CD4-positive, alpha-beta memory T cell (primary cell): ENCODE results near the gene TMPRSS4. TPM values are rescaled to one million over a fixed set of nuclear protein-coding genes. Genes with fewer than 3 reads are reported as not detected.

Source experiments
- CTCF ChIA-PET: fragments of 350-600 bp; sonication (Branson Sonifier 250); formaldehyde crosslinking; loops from one replicate; lab custom pipeline; 2021; ENCODE audit warnings: inconsistent platforms; ENCODE audit not compliant: partially characterized antibody; lab: Charles Lee
- POLR2A ChIA-PET: fragments of 350-600 bp; sonication (Branson Sonifier 250); formaldehyde crosslinking; loops from one replicate; lab custom pipeline; 2021; ENCODE audit not compliant: partially characterized antibody; lab: Charles Lee
- DNase-seq, 5 donors: peaks; one replicate each; pipeline versions ENCODE4 v3.0.0 to v3.0.0-alpha.2; 2020 to 2022; ENCODE audit warnings: mixed read lengths in 1 of 5
- H3K27ac ChIP-seq: one replicate; pipeline ENCODE4 v1.7.0; 2013; ENCODE audit warnings: low read depth, low read length
- H3K27me3 ChIP-seq: 2 replicates; pipeline ENCODE4 v1.7.0; 2013; ENCODE audit warnings: mild to moderate bottlenecking, low read length, moderate library complexity; ENCODE audit not compliant: insufficient read depth
- H3K36me3 ChIP-seq: 2 replicates; pipeline ENCODE4 v1.7.0; 2013; ENCODE audit warnings: mild to moderate bottlenecking, low read length, moderate library complexity; ENCODE audit not compliant: insufficient read depth
- H3K4me1 ChIP-seq: 2 replicates; pipeline ENCODE4 v1.7.0; 2013; ENCODE audit warnings: mild to moderate bottlenecking, low read length, moderate library complexity; ENCODE audit not compliant: insufficient read depth
- H3K4me3 ChIP-seq, 2 donors: one replicate each; pipeline ENCODE4 v1.7.0; 2013; ENCODE audit warnings: low read length in 2 of 2, mild to moderate bottlenecking in 1 of 2
- H3K9me3 ChIP-seq, 2 donors: one replicate each; pipeline ENCODE4 v1.7.0; 2013; ENCODE audit warnings: low read length in 2 of 2, control low read depth in 1 of 2; ENCODE audit not compliant: control insufficient read depth in 1 of 2
- H3K27ac Mint-ChIP-seq, 7 donors: one replicate each; pipeline ENCODE4 v1.8.0; 2020 to 2021; ENCODE audit warnings: mixed read lengths in 7 of 7, mild to moderate bottlenecking in 6 of 7, inconsistent platforms in 3 of 7, moderate library complexity in 3 of 7
- H3K27me3 Mint-ChIP-seq, 2 donors: one replicate each; pipeline ENCODE4 v1.8.0; 2020 to 2021; ENCODE audit warnings: mixed read lengths in 2 of 2
- H3K36me3 Mint-ChIP-seq, 2 donors: one replicate each; pipeline ENCODE4 v1.8.0; 2020 to 2021; ENCODE audit warnings: mixed read lengths in 2 of 2, inconsistent platforms in 1 of 2, mild to moderate bottlenecking in 1 of 2
- H3K4me1 Mint-ChIP-seq, 4 donors: one replicate each; pipeline ENCODE4 v1.8.0; 2020 to 2021; ENCODE audit warnings: mixed read lengths in 4 of 4, mild to moderate bottlenecking in 1 of 4
- H3K4me3 Mint-ChIP-seq, 8 donors: one replicate each; pipeline ENCODE4 v1.8.0; 2020 to 2021; ENCODE audit warnings: mixed read lengths in 8 of 8, mild to moderate bottlenecking in 7 of 8, moderate library complexity in 6 of 8, inconsistent platforms in 3 of 8
- H3K9me3 Mint-ChIP-seq, 8 donors: one replicate each; pipeline ENCODE4 v1.8.0; 2020 to 2021; ENCODE audit warnings: mixed read lengths in 8 of 8, mild to moderate bottlenecking in 5 of 8, inconsistent platforms in 3 of 8, moderate library complexity in 1 of 8
- intact Hi-C: fragments of 100-400 bp; cut with micrococcal nuclease; formaldehyde crosslinking; loops from one replicate; pipeline ENCODE4 v1.15.1; 2023
- polyA plus RNA-seq, 2 donors: library from polyadenylated mRNA; unstranded; fragments of 300-500 nt; fragmentation: Illumina TruSeq; gene quantifications; one replicate each; pipeline ENCODE4 v1.2.3, GENCODE V29; 2021
- total RNA-seq, 2 experiments: library from RNA; stranded (reverse); gene quantifications; one replicate each; pipeline ENCODE4 v1.2.3, GENCODE V29; 2021

TMPRSS4 gene
- total and polyA plus RNA-seq, 4 experiments from 2014 or later = 0.33 TPM; not detected in 3

GRCh38 chr11:118111744-118112035 is 34.8 kb downstream of the TMPRSS4 start:
- ChIA-PET CTCF (interaction anchor here (0.8 kb wide), 1 partner anchor 226 kb away, joined by 3 read pairs; no protein-coding TSS in a partner anchor), POLR2A (no interaction called here)
- Mint-ChIP-seq H3K4me1 (peaks cover 4 to 12% (median 8%) of the 10 kb centered on the region in 4 donors), H3K4me3 (no peak overlapping the region), H3K9me3 (no peaks in the 10 kb centered on the region), H3K27me3 (peaks cover 8 to 9% of the 10 kb centered on the region in 2 donors), H3K36me3 (no peaks in the 10 kb centered on the region), H3K27ac (no peak overlapping the region)
- Histone ChIP-seq H3K4me1 (no peaks in the 10 kb centered on the region), H3K36me3 (no peaks in the 10 kb centered on the region), H3K4me3 (no peak overlapping the region), H3K9me3 (no peaks in the 10 kb centered on the region), H3K27me3 (peaks cover 5% of the 10 kb centered on the region), H3K27ac (no peak overlapping the region)
- DNase-seq = no peak
- intact Hi-C loops = no loop called here

- DNase-seq = no peak
- H3K4me3 Mint-ChIP-seq = no peak overlapping the region
- H3K27ac ChIP-seq = no peak overlapping the region
- H3K27me3 ChIP-seq = peaks cover 5% of the 10 kb centered on the region
- peaks cover 4% of the 10 kb centered on the region for H3K4me1 ChIP-seq
- H3K9me3 Mint-ChIP-seq = no peaks in the 10 kb centered on the region
- H3K27me3 Mint-ChIP-seq = peaks cover 9 to 10% of the 10 kb centered on the region in 2 donors
- no peaks in the 10 kb centered on the region for H3K36me3 Mint-ChIP-seq
- no peaks in the 10 kb centered on the region for H3K36me3 ChIP-seq
- POLR2A ChIA-PET = no interaction called here
- no peak overlapping the region for H3K4me3 ChIP-seq
- H3K4me1 Mint-ChIP-seq = peaks cover 4 to 17% (median 10%) of the 10 kb centered on the region in 4 donors
- no peaks in the 10 kb centered on the region for H3K9me3 ChIP-seq
- intact Hi-C loops = no loop called here
- H3K27ac Mint-ChIP-seq = peak overlapping the region in 1 of 7 donors; percentile 16
- CTCF ChIA-PET = interaction anchor here (0.7 to 1.0 kb wide), 2 partner anchors 59 to 254 kb away, joined by 3 to 5 read pairs; no protein-coding TSS in a partner anchor
Measured at GRCh38 chr11:118112711-118113430, 36.0 kb downstream of the TMPRSS4 start.

- H3K4me3 Mint-ChIP-seq = no peak overlapping the region
- no peak for DNase-seq
- ChIA-PET POLR2A (no interaction called here), CTCF (interaction anchor here (1.0 kb wide), 1 partner anchor 17 kb away, joined by 3 read pairs; no protein-coding TSS in a partner anchor)
- Histone ChIP-seq H3K9me3 (no peaks in the 10 kb centered on the region), H3K36me3 (no peaks in the 10 kb centered on the region), H3K4me3 (no peak overlapping the region), H3K27me3 (peaks cover 5% of the 10 kb centered on the region), H3K4me1 (peaks cover 4% of the 10 kb centered on the region), H3K27ac (no peak overlapping the region)
- peak overlapping the region in 1 of 7 donors; percentile 13 for H3K27ac Mint-ChIP-seq
- H3K36me3 Mint-ChIP-seq = no peaks in the 10 kb centered on the region
- H3K27me3 Mint-ChIP-seq = peaks cover 12 to 16% of the 10 kb centered on the region in 2 donors
- intact Hi-C loops = no loop called here
- peaks cover 4 to 17% (median 11%) of the 10 kb centered on the region in 4 donors for H3K4me1 Mint-ChIP-seq
- H3K9me3 Mint-ChIP-seq = no peaks in the 10 kb centered on the region
Measured at GRCh38 chr11:118114266-118114665, 37.4 kb downstream of the TMPRSS4 start.

- H3K4me3 ChIP-seq = no peak overlapping the region
- no peak for DNase-seq
- H3K4me3 Mint-ChIP-seq = no peak overlapping the region
- H3K4me1 Mint-ChIP-seq = peaks cover 4 to 17% (median 11%) of the 10 kb centered on the region in 4 donors
- CTCF ChIA-PET = no interaction called here
- H3K27ac Mint-ChIP-seq = peak overlapping the region in 2 of 7 donors; percentile 22 to 80
- no peaks in the 10 kb centered on the region for H3K9me3 Mint-ChIP-seq
- H3K27me3 Mint-ChIP-seq = peaks cover 12 to 19% of the 10 kb centered on the region in 2 donors
- H3K36me3 Mint-ChIP-seq = no peaks in the 10 kb centered on the region
- H3K4me1 ChIP-seq = peaks cover 4% of the 10 kb centered on the region
- no peaks in the 10 kb centered on the region for H3K9me3 ChIP-seq
- no peak overlapping the region for H3K27ac ChIP-seq
- intact Hi-C loops = no loop called here
- POLR2A ChIA-PET = no interaction called here
- no peaks in the 10 kb centered on the region for H3K36me3 ChIP-seq
- peaks cover 5% of the 10 kb centered on the region for H3K27me3 ChIP-seq
Measured at GRCh38 chr11:118115048-118115447, 38.2 kb downstream of the TMPRSS4 start.

- H3K4me3 Mint-ChIP-seq = peak overlapping the region in 1 of 8 donors; percentile 7
- peaks cover 4 to 17% (median 11%) of the 10 kb centered on the region in 4 donors for H3K4me1 Mint-ChIP-seq
- intact Hi-C loops = no loop called here
- Histone ChIP-seq H3K27me3 (peaks cover 5% of the 10 kb centered on the region), H3K9me3 (no peaks in the 10 kb centered on the region), H3K27ac (no peak overlapping the region), H3K4me1 (peaks cover 4% of the 10 kb centered on the region), H3K4me3 (no peak overlapping the region), H3K36me3 (no peaks in the 10 kb centered on the region)
- POLR2A ChIA-PET = no interaction called here
- CTCF ChIA-PET = interaction anchor here (1.1 kb wide), 1 partner anchor 692 kb away, joined by 3 read pairs; no protein-coding TSS in a partner anchor
- H3K9me3 Mint-ChIP-seq = no peaks in the 10 kb centered on the region
- peak overlapping the region in 1 of 7 donors; percentile 79 for H3K27ac Mint-ChIP-seq
- H3K36me3 Mint-ChIP-seq = no peaks in the 10 kb centered on the region
- H3K27me3 Mint-ChIP-seq = peaks cover 12 to 21% of the 10 kb centered on the region in 2 donors
- DNase-seq = peak in 1 of 5 donors; percentile 8
Measured at GRCh38 chr11:118117790-118118601, 41.1 kb downstream of the TMPRSS4 start.

- H3K9me3 Mint-ChIP-seq = no peaks in the 10 kb centered on the region
- H3K27me3 ChIP-seq = peaks cover 5% of the 10 kb centered on the region
- H3K36me3 ChIP-seq = no peaks in the 10 kb centered on the region
- no peak overlapping the region for H3K4me3 Mint-ChIP-seq
- POLR2A ChIA-PET = no interaction called here
- no peak overlapping the region for H3K27ac Mint-ChIP-seq
- DNase-seq = no peak
- H3K27me3 Mint-ChIP-seq = peaks cover 5 to 18% of the 10 kb centered on the region in 2 donors
- intact Hi-C loops = no loop called here
- peaks cover 0 to 7% (median 2%) of the 10 kb centered on the region in 4 donors for H3K4me1 Mint-ChIP-seq
- H3K36me3 Mint-ChIP-seq = no peaks in the 10 kb centered on the region
- no peak overlapping the region for H3K27ac ChIP-seq
- no peak overlapping the region for H3K4me3 ChIP-seq
- no peaks in the 10 kb centered on the region for H3K9me3 ChIP-seq
- peaks cover 4% of the 10 kb centered on the region for H3K4me1 ChIP-seq
- CTCF ChIA-PET = no interaction called here
Measured at GRCh38 chr11:118120793-118121192, 43.9 kb downstream of the TMPRSS4 start.

- DNase-seq = no peak
- peak overlapping the region in 1 of 7 donors; percentile 10 for H3K27ac Mint-ChIP-seq
- POLR2A ChIA-PET = interaction anchor here (0.6 to 0.7 kb wide), 2 partner anchors 8 to 34 kb away, joined by 3 read pairs; no protein-coding TSS in a partner anchor
- no peaks in the 10 kb centered on the region for H3K9me3 Mint-ChIP-seq
- H3K4me3 Mint-ChIP-seq = no peak overlapping the region
- H3K27me3 Mint-ChIP-seq = peaks cover 5 to 12% of the 10 kb centered on the region in 2 donors
- no peaks in the 10 kb centered on the region for H3K4me1 Mint-ChIP-seq
- H3K4me1 ChIP-seq = no peaks in the 10 kb centered on the region
- no peaks in the 10 kb centered on the region for H3K36me3 Mint-ChIP-seq
- CTCF ChIA-PET = no interaction called here
- H3K4me3 ChIP-seq = no peak overlapping the region
- no peaks in the 10 kb centered on the region for H3K27me3 ChIP-seq
- intact Hi-C loops = no loop called here
- H3K27ac ChIP-seq = no peak overlapping the region
- H3K36me3 ChIP-seq = no peaks in the 10 kb centered on the region
- H3K9me3 ChIP-seq = no peaks in the 10 kb centered on the region
Measured at GRCh38 chr11:118124929-118125535, 48.2 kb downstream of the TMPRSS4 start.
